NK-92 (cell line): ENCODE results near the gene LIAS.
A peak's percentile ranks its signal among the peaks of the same experiment; 100 is the strongest.
"Not testable (repeated sequence)": the region's sequence is repeated elsewhere in the genome, so short reads cannot be mapped to it uniquely, and the experiment has no call there.

Experiments
- DNase-seq: peaks from one replicate; lab custom pipeline; 2025; ENCODE audit not compliant: unreplicated experiment; lab: John Stamatoyannopoulos, UW

LIAS gene

GRCh38 chr4:39497909-39498726 lies 39.3 kb downstream of the LIAS start:
- no peak for DNase-seq

- no peak for DNase-seq
Observed at GRCh38 chr4:39498727-39499020, 39.8 kb downstream of the LIAS start.

GRCh38 chr4:39502019-39502663 lies 43.3 kb downstream of the LIAS start:
- DNase-seq, result no peak

- not testable (repeated sequence) for DNase-seq
Observed at GRCh38 chr4:39502664-39503035, 43.8 kb downstream of the LIAS start.

GRCh38 chr4:39504538-39504937 lies 45.7 kb downstream of the LIAS start:
- no peak for DNase-seq

- DNase-seq, result no peak
Observed at GRCh38 chr4:39505581-39505980, 46.7 kb downstream of the LIAS start.

- no peak for DNase-seq
Observed at GRCh38 chr4:39510348-39510929, 51.6 kb downstream of the LIAS start.

- DNase-seq, result not testable (repeated sequence)
Observed at GRCh38 chr4:39514266-39514665, 55.4 kb downstream of the LIAS start.

GRCh38 chr4:39514888-39515401 lies 56.1 kb downstream of the LIAS start:
- DNase-seq, result no peak

GRCh38 chr4:39515669-39516401 lies 57.0 kb downstream of the LIAS start:
- not testable (repeated sequence) for DNase-seq

GRCh38 chr4:39516407-39516966 lies 57.6 kb downstream of the LIAS start:
- no peak for DNase-seq

GRCh38 chr4:39518484-39518883 lies 59.6 kb downstream of the LIAS start:
- DNase-seq, result no peak

GRCh38 chr4:39521253-39521919 lies 62.5 kb downstream of the LIAS start:
- no peak for DNase-seq

- no peak for DNase-seq
Observed at GRCh38 chr4:39522068-39522467, 63.2 kb downstream of the LIAS start.

GRCh38 chr4:39524161-39524957 lies 65.5 kb downstream of the LIAS start:
- no peak for DNase-seq

GRCh38 chr4:39525822-39526690 lies 67.2 kb downstream of the LIAS start:
- no peak for DNase-seq

- DNase-seq, result no peak
Observed at GRCh38 chr4:39526765-39527295, 68.0 kb downstream of the LIAS start.

- DNase-seq, result peak; percentile 44
Observed at GRCh38 chr4:39527296-39528060, 68.6 kb downstream of the LIAS start, which contains the start of gene UGDH. Gene UGDH, minus strand, starts transcription at chr4:39527439. Its CDS starts 5,927 bp downstream, at chr4:39521512.
